Measurements from ENCODE around the gene JAZF1.

Gene JAZF1

DNA sequence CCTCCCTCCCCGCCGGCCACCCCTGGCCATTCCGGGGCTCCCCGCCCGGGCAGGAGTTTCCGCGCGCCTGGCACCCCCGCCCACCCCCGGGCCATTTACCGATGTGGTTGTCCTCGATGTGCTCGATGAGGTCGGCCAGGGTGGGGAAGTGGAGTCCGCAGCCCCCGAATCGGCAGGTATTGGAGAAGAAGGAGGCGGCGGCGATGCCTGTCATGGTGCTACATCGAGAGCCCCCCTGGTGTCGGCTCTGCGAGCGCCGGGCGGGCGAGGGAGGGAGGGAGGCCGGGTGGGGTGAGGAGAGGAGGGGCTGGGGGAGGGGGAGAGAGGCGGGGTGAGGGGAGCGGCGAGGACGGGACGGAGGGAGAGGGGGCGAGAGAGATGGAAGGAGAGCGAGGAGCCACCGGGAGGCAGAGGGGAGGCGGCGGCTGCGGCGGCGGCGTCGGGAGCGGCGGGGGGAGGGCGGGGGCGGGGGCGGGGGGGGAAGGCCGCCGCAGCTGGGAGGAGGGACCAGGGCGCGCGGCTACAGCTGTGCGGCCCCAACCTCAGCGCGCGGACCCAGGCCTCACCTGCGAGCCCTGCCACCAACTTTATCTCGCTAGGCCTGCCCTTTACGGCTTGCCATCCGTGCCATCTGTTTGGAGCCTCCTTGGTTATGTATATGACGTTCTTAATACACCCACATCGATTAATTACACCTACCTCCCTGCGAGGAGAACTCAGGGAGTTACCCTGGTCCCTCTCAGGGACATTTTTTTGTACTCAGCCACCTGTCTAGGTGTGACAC lies at the start of gene JAZF1:
Gene JAZF1, minus strand, starts transcription at position 432 of the 784 bp plus-strand sequence.
- no peak within 1 kb of the TSS for H3K27ac ChIP-seq
- TF ChIP-seq, protein P1, sequence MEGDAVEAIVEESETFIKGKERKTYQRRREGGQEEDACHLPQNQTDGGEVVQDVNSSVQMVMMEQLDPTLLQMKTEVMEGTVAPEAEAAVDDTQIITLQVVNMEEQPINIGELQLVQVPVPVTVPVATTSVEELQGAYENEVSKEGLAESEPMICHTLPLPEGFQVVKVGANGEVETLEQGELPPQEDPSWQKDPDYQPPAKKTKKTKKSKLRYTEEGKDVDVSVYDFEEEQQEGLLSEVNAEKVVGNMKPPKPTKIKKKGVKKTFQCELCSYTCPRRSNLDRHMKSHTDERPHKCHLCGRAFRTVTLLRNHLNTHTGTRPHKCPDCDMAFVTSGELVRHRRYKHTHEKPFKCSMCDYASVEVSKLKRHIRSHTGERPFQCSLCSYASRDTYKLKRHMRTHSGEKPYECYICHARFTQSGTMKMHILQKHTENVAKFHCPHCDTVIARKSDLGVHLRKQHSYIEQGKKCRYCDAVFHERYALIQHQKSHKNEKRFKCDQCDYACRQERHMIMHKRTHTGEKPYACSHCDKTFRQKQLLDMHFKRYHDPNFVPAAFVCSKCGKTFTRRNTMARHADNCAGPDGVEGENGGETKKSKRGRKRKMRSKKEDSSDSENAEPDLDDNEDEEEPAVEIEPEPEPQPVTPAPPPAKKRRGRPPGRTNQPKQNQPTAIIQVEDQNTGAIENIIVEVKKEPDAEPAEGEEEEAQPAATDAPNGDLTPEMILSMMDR (IDR thresholded peaks at IDR 0.05; ENCODE audit: low read depth, low read length, missing control alignments) = no peak
- no peak for DNase-seq
- in situ Hi-C loops (cut with HindIII; ENCODE audit: low pct_ligation_motif_present, low sequenced_read_pairs) = no loop called here
- no peaks in the 10 kb centered on the region for H3K27me3 ChIP-seq (replicated peaks)
- H3K36me3 ChIP-seq (replicated peaks) = no peaks in the 10 kb centered on the region
- peak within 1 kb of the TSS; percentile 77 for H3K4me3 ChIP-seq (ENCODE audit: low read depth, low read length)

DNA sequence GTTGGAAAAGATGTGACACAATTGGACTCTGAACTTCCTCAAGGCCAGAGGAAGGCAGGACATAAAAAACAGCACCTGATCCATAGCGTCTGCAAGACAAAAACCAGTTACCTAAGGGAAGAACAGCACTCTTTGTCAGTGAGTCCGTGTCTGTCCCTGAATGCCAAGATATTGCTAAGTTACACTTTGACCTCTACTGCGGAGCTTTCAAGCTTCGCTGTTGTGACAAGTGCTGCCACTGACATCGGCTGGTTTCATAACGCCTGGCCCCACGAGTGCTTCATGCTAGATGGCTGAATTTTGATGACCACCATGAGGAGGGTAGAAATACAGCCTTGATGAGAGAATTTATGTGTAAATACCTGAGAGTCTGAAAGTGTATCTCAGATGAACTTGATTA lies 49.7 kb upstream of the JAZF1 start:
- TF ChIP-seq, protein P1 (IDR thresholded peaks at IDR 0.05; ENCODE audit: low read depth, low read length, missing control alignments) = no peak
- in situ Hi-C loops (cut with HindIII; ENCODE audit: low pct_ligation_motif_present, low sequenced_read_pairs) = no loop called here
- Histone ChIP-seq H3K27ac (no peak overlapping the region), H3K36me3 (replicated peaks) (no peaks in the 10 kb centered on the region), H3K4me3 (ENCODE audit: low read depth, low read length) (no peak overlapping the region), H3K27me3 (replicated peaks) (no peaks in the 10 kb centered on the region)
- no peak for DNase-seq

DNA sequence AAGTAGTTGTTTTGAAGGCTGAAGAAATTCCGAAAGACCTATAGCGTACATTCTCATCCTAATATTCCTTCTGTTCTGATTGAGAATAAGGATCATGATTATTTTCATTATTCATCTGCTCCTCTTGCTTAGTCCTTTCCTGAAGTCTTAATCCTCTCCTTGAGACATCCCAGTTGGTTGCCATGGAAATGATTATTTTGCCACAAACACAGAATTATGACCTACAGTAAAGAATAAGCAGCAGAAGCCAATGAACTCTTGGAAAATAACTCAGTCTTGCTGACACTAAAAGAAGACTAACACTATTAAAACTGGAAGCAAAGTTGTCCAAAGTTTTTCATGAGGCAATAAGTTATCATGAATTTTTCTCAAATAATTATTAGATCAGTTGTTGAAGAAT lies 47.8 kb upstream of the JAZF1 start:
- H3K36me3 ChIP-seq (replicated peaks) = no peaks in the 10 kb centered on the region
- H3K27me3 ChIP-seq (replicated peaks) = no peaks in the 10 kb centered on the region
- no peak overlapping the region for H3K4me3 ChIP-seq (ENCODE audit: low read depth, low read length)
- DNase-seq = no peak
- in situ Hi-C loops (cut with HindIII; ENCODE audit: low pct_ligation_motif_present, low sequenced_read_pairs) = no loop called here
- no peak overlapping the region for H3K27ac ChIP-seq
- TF ChIP-seq, protein P1 (IDR thresholded peaks at IDR 0.05; ENCODE audit: low read depth, low read length, missing control alignments) = no peak

DNA sequence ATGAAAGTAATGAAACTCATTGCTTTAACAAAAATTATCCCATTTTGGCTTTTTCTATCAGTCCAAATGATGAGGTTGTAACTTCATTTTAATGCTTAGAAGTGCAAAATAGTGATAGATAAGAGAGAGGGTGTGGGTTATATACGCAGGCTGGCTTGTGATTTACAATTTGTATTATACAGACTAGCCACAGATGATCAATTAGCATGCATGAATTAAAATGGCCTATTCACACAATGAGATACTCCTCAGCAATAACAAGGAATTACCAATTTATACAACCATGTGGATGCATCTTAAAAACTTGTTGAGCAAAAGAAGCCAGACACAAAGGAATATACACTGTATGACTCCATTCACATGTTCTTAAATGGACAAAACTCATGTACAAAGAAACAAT lies 45.4 kb upstream of the JAZF1 start:
- no peak for DNase-seq
- in situ Hi-C loops (cut with HindIII; ENCODE audit: low pct_ligation_motif_present, low sequenced_read_pairs) = no loop called here
- no peaks in the 10 kb centered on the region for H3K27me3 ChIP-seq (replicated peaks)
- TF ChIP-seq, protein P1 (IDR thresholded peaks at IDR 0.05; ENCODE audit: low read depth, low read length, missing control alignments) = no peak
- no peak overlapping the region for H3K4me3 ChIP-seq (ENCODE audit: low read depth, low read length)
- H3K36me3 ChIP-seq (replicated peaks) = no peaks in the 10 kb centered on the region
- H3K27ac ChIP-seq = no peak overlapping the region

DNA sequence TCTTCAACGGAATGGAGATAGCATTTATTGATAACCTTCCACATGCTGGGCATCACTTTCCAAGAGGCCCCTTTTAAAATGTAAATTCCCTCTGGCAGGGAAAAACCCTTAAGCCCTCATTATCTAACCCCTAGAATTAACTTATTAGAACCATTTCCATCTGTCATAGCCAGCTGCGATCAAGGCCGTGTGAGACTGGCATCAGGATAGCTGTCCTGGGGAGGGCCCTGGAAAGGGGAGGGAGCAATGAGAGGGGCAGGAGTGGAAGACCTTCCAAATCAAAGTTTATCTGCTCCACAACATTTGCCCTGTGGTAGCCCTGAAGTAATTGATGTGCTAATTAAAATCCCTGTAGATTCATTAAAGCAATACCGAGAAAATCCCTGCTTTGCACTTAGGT lies 45.0 kb upstream of the JAZF1 start:
- Histone ChIP-seq H3K4me3 (ENCODE audit: low read depth, low read length) (no peak overlapping the region), H3K36me3 (replicated peaks) (no peaks in the 10 kb centered on the region), H3K27me3 (replicated peaks) (no peaks in the 10 kb centered on the region), H3K27ac (no peak overlapping the region)
- in situ Hi-C loops (cut with HindIII; ENCODE audit: low pct_ligation_motif_present, low sequenced_read_pairs) = no loop called here
- TF ChIP-seq, protein P1 (IDR thresholded peaks at IDR 0.05; ENCODE audit: low read depth, low read length, missing control alignments) = no peak
- no peak for DNase-seq

DNA sequence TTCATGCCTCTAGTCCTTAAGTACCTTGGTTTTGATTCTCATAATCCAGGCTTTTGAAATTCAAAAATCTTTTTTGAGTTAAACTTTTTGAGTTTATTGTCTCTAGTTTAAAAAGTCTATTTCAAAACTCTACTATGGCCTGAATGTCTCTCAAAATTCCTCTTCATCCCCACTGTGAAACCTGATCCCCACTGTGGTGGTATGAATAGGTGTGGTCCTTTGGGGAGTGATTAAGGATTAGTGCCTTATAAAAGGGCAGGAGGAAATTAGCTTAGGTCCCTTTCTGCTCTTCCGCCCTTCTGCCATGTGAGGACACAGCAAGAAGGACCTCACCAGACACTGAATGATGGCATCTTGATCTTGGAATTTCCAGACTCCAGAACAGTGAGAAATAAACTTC lies 44.1 kb upstream of the JAZF1 start:
- H3K36me3 ChIP-seq (replicated peaks) = no peaks in the 10 kb centered on the region
- no peak for DNase-seq
- in situ Hi-C loops (cut with HindIII; ENCODE audit: low pct_ligation_motif_present, low sequenced_read_pairs) = no loop called here
- H3K27ac ChIP-seq = no peak overlapping the region
- TF ChIP-seq, protein P1 (IDR thresholded peaks at IDR 0.05; ENCODE audit: low read depth, low read length, missing control alignments) = no peak
- no peak overlapping the region for H3K4me3 ChIP-seq (ENCODE audit: low read depth, low read length)
- no peaks in the 10 kb centered on the region for H3K27me3 ChIP-seq (replicated peaks)

Data from brain microvascular endothelial cell (primary cell).